Measurements from ENCODE around the gene KRTAP21-2.
"Not testable (repeated sequence)": the region's sequence is repeated elsewhere in the genome, so short reads cannot be mapped to it uniquely, and the experiment has no call there.

The KRTAP21-2 gene

DNA sequence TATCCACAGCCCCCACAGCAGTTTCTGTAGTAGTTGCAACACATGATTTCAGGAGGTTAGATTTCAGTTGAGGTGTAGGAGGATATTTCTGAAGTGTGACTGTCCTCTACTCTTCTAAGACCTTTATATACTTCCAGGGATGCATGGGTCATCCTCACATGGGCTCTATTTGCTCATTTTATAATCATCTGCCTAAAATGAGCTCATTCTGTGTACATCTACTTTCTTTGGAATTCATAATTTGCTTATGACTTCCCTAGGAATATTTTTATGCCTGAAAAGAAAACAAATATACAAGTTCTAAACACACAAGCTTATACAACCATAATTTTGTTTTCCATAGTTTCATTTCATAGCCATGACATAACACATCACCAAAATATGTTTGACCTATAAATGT is at the start of gene KRTAP21-2:
Gene KRTAP21-2 (minus strand): TSS at position 101 of the 400 bp plus-strand sequence. CDS start 57 bp downstream, at position 44.
- Mint-ChIP-seq H3K4me1 (no peaks in the 10 kb centered on the region), H3K27ac (no peak within 1 kb of the TSS), H3K9me3 (peaks cover 5% of the 10 kb centered on the region), H3K36me3 (no peaks in the 10 kb centered on the region), H3K27me3 (peaks cover 2% of the 10 kb centered on the region), H3K4me3 (no peak within 1 kb of the TSS)

DNA sequence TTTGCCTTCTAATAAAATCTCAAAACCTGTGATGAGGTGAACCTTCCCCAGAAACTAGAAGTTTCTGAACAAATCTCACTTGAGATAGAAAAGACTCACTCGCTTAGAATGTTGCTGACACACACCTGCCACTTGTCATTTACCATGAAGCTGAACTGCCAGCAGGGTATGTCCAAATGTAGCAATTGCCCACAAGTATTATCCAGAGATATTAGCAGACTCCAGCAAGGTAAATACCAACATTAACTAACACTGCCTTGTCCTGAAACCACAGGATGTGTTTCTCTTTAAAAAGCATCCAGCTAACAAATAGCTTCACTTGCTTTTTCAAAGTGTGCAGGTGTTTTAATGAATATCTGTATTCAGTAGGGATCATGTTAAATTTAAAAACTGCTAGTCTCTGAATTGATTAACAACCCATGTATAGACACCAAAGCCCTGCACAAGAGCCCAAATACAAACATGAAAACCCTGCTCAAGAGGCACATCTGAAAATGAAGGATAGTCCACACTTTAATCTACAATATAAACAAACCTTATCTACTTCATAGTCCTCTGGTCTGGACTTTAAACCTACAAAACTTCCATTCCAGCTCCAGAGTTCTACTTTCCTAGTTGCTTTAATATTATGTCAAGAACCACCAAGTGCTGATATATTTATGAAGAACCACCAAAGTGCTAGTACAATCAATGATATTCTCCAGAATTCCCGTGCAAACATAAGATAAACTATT is 46.7 kb upstream of the KRTAP21-2 start:
- Mint-ChIP-seq H3K4me3 (no peak overlapping the region), H3K36me3 (no peaks in the 10 kb centered on the region), H3K27ac (no peak overlapping the region), H3K27me3 (peaks cover 12% of the 10 kb centered on the region), H3K9me3 (no peaks in the 10 kb centered on the region), H3K4me1 (no peaks in the 10 kb centered on the region)

DNA sequence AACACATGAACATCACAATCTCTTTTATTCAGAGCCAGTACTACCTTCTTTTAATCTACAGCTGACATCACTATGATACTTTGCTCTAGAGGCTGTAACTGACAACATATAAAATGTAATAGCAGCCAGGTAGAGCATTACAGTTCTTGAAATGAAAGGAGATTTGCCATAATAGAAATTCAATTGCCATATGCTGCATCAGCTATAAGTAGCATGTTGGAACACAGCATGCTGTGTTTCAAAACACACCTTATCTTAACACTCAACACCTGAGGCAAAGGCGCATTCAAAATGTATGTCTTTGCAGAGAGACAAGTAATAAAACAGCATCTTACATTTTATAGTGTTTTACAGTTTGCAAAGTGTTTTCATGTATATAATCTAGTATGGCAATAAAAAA is 32.2 kb upstream of the KRTAP21-2 start:
- Mint-ChIP-seq H3K4me1 (no peaks in the 10 kb centered on the region), H3K4me3 (no peak overlapping the region), H3K36me3 (no peaks in the 10 kb centered on the region), H3K27me3 (peaks cover 7% of the 10 kb centered on the region), H3K27ac (no peak overlapping the region), H3K9me3 (no peaks in the 10 kb centered on the region)

DNA sequence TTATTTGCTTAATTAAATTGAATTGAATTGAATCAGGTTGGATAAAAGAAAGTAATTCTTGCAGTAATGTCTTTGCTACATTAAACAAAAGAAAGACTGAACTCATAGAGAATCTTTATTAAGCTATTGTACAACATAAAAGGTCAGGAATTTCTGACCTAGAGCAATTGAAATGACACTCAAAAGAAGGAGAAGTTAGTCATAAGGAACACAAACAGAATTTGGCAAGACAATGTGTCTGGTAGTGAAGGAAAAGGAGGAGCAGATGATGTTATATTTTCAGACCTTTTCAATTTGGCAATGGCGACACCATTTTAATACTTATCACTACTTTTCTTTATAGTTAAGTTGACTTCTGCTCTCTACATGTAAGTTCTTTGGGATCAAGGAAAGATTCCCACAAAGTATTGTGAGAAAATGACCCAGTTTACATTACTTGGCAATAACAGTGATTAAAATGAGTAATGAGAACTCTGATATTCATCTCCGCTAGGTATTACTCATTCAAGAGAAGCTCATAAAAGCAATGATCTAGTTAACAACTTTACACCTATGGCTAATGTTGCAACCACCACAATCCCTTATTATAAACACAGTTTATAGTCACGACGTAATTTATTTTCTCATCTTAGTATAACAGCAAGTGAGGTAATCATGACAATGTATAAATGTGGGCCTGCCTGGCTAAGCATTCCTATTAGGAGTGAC is 22.8 kb upstream of the KRTAP21-2 start:
- H3K4me1 Mint-ChIP-seq: no peaks in the 10 kb centered on the region
- peaks cover 2% of the 10 kb centered on the region for H3K36me3 Mint-ChIP-seq
- H3K4me3 Mint-ChIP-seq: no peak overlapping the region
- peaks cover 6% of the 10 kb centered on the region for H3K27me3 Mint-ChIP-seq
- H3K27ac Mint-ChIP-seq: no peak overlapping the region
- no peaks in the 10 kb centered on the region for H3K9me3 Mint-ChIP-seq

DNA sequence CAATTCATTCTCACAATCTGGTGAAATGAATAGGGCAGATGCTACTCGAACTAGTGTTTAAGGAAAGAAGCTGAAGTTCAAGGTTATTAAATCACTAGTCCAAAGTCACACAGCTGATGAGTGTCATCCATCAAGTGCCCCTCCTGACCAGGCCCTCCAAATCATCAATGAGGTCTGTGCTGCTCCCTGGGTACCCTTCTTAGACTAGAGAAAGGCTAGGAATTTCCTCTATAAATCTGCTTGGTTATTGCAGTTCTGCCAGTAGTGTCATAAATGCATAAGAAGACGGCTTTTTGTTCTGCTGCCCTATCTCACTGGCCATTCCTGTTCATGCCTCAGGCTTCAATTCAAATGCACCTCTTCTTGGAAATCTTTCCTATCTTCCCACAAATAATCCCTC is 13.7 kb upstream of the KRTAP21-2 start:
- Mint-ChIP-seq H3K4me3 (no peak overlapping the region), H3K27ac (no peak overlapping the region), H3K4me1 (no peaks in the 10 kb centered on the region), H3K27me3 (peaks cover 4% of the 10 kb centered on the region), H3K9me3 (peaks cover 5% of the 10 kb centered on the region), H3K36me3 (no peaks in the 10 kb centered on the region)

DNA sequence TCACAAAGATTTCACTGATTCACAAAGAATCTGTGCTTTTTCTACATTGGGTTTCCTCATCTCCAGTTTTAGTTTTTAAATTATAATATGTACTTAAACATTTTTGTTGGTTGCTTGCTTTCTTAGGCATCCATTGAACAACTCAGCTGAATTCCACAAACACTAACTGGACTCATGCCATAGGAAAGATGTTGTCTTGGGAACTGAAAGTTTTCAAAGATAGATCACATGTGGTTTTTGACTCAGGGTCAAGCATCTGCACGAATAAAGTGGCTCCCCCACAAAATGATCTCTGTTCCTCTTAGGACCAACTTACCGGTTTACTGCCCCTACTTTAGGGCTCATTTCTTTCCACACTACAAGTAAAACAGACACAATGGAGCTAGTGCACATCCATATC is 11.2 kb upstream of the KRTAP21-2 start:
- Mint-ChIP-seq H3K4me3 (no peak overlapping the region), H3K4me1 (no peaks in the 10 kb centered on the region), H3K36me3 (no peaks in the 10 kb centered on the region), H3K9me3 (peaks cover 5% of the 10 kb centered on the region), H3K27ac (no peak overlapping the region), H3K27me3 (peaks cover 4% of the 10 kb centered on the region)

DNA sequence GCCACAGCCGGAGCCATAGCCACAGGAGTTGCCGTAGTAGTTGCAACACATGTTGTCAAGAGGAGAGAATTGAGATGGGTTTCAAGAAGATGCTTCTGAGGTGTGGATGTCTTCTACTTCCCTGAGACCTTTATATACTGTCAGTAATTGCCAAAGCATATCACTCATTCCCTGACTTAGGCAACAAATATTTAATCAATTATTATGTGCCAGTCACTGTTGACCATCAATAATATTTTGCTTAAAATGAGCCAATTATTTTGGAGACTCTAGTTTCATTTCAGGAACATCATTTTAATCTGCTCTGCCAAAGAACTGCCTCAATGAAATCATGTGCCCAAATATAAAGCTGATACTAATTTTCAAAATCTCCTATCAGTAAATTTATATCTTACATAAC is 8.3 kb upstream of the KRTAP21-2 start, which contains the start of gene KRTAP21-1:
Gene KRTAP21-1 (minus strand): TSS at position 101 of the 400 bp plus-strand sequence. CDS start 50 bp downstream, at position 51.
- H3K4me1 Mint-ChIP-seq, H3K9me3 Mint-ChIP-seq, H3K36me3 Mint-ChIP-seq, H3K27me3 Mint-ChIP-seq, H3K27ac Mint-ChIP-seq, H3K4me3 Mint-ChIP-seq: not testable (repeated sequence)

DNA sequence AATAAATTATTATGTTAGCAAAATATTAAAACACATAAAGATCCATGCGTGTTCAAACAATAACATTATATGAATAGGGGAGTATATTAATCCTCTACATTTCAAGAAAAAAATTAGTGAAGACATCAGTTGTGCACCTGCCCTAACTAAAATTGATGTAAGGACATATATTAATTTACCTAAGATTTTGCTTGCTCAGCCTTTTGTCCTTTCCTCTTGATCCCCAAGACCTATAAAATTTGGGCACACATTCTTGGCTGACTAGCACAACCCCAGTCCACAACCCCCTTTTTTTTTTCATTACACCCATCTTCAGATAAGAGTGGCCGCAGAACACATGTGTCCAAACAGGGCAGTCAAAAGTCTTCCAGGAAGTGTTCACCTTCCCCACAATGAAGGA is 6.6 kb downstream of the KRTAP21-2 start:
- H3K9me3 Mint-ChIP-seq: no peaks in the 10 kb centered on the region
- H3K4me3 Mint-ChIP-seq: no peak overlapping the region
- H3K36me3 Mint-ChIP-seq: no peaks in the 10 kb centered on the region
- H3K27ac Mint-ChIP-seq: no peak overlapping the region
- H3K27me3 Mint-ChIP-seq: peaks cover 4% of the 10 kb centered on the region
- H3K4me1 Mint-ChIP-seq: no peaks in the 10 kb centered on the region

DNA sequence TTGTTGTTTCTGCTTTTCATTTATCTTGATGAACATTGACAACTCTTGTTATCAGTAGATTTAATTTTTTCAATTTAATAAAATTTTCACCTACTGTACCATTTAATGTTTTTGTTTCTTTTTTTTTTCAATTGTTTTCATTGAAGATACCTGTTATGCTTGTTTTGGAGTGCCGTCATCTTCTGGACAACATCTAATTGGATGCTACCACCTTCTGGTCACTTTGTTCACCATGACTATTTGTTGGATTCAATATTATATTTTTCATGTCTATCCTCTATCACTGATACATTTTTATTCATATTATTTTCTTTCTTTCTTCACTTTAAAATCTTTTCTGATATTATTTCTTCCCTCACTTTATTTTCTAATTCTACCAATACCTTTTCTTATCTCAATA is 14.0 kb downstream of the KRTAP21-2 start:
- H3K27ac Mint-ChIP-seq: no peak overlapping the region
- H3K36me3 Mint-ChIP-seq: no peaks in the 10 kb centered on the region
- no peaks in the 10 kb centered on the region for H3K4me1 Mint-ChIP-seq
- no peaks in the 10 kb centered on the region for H3K9me3 Mint-ChIP-seq
- H3K27me3 Mint-ChIP-seq: peaks cover 6% of the 10 kb centered on the region
- H3K4me3 Mint-ChIP-seq: no peak overlapping the region

DNA sequence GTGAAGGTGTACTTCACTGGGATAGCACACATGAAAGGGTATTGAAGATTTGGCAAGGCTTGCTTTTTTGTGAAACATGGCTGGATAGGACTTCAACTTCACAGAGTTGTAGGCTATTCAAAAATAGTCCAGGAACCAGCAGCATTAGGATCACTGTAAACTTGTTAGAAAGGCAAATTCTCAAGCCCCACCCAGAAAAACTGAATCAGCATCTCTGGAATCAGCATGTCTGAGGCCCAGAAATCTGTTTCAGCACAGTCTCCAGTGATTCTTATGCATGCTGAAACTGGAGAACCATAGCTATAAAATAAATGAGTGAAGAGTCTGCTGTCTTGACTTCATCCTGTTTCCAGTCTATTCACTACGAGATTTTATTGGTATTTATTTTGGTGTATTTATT is 20.3 kb downstream of the KRTAP21-2 start:
- Mint-ChIP-seq H3K27ac (no peak overlapping the region), H3K4me3 (no peak overlapping the region), H3K9me3 (peaks cover 7% of the 10 kb centered on the region), H3K27me3 (peaks cover 7% of the 10 kb centered on the region), H3K36me3 (no peaks in the 10 kb centered on the region), H3K4me1 (no peaks in the 10 kb centered on the region)

DNA sequence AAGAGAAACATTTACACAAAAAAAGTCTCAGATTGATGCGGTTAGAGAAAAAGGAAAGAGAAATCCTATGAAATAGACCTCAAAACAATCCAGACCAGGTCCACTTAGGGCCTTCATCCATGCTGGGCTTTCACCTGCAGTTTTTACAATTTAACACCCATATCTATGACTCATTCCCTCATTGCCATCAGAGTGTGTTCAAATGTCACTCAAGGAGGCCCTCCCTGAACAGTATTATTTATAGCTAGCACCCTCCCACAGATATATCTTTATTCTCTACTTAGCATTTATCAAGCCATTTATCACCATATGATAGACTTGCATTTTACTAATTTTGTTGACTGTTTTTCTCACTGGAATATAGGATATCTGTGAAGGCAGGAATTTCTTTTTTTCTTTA is 27.7 kb downstream of the KRTAP21-2 start:
- Mint-ChIP-seq H3K36me3 (no peaks in the 10 kb centered on the region), H3K27ac (peak overlapping the region; percentile 97), H3K27me3 (peaks cover 7% of the 10 kb centered on the region), H3K4me3 (peak overlapping the region; percentile 9), H3K9me3 (no peaks in the 10 kb centered on the region), H3K4me1 (peaks cover 32% of the 10 kb centered on the region)

DNA sequence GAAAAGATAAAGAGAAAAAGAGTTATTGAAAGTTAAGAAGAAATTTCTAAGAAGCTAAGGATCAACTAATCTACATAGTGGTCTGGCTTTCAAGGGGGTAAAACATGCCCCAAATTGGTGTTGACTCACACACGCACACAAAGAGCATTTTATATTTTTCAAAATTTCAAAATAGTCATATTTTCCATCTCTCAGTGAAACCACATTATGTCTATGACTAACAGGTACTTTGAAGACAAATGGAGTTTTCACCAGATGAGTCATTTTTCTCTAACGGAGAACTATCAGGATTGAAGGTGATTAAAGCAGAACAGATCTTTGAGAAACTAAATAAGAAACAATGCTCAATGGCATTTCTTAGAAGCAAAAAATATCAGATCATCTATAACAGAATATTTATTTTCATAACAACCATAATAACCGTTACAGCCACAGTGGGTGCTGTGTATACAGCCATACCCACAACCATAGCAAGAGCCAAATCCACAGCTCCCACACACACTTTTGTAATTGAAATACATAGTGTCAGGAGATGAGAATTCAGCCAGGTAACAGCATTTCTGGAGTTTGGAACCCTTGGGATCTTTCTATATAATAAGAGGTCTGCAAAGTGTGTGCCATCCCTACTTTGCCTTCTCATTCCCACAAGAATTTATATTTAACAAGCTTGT is 28.7 kb downstream of the KRTAP21-2 start, which contains the start of gene KRTAP21-3:
Gene KRTAP21-3 (minus strand): TSS at position 539 of the 671 bp plus-strand sequence. CDS start 18 bp downstream, at position 521.
- H3K27me3 Mint-ChIP-seq: peaks cover 2% of the 10 kb centered on the region
- H3K27ac Mint-ChIP-seq: peak within 1 kb of the TSS; percentile 97
- H3K4me3 Mint-ChIP-seq: peak within 1 kb of the TSS; percentile 61

DNA sequence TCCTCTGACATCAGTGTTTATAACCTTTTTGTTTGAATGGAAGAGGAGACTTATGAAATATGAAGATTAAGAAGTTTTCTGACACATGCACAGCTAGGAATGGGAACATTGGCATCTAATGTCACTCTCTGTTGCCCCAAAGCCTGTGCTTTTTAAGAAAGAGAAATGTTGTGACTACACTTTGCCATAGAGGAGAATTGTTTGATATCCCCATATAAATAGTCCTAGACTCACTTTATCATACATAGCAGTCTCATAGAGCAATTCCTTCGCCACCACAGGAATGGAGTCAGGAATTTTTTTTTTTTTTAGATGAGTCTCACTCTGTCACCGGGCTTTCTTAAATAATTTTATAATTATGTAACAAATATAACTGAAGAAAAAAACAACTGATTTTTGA is 30.0 kb downstream of the KRTAP21-2 start:
- no peak overlapping the region for H3K4me3 Mint-ChIP-seq
- H3K27ac Mint-ChIP-seq: peak overlapping the region; percentile 97
- H3K9me3 Mint-ChIP-seq: peaks cover 13% of the 10 kb centered on the region
- H3K36me3 Mint-ChIP-seq: no peaks in the 10 kb centered on the region
- H3K4me1 Mint-ChIP-seq: peaks cover 39% of the 10 kb centered on the region
- no peaks in the 10 kb centered on the region for H3K27me3 Mint-ChIP-seq

More for the DNA sequence above, 28.7 kb downstream of the KRTAP21-2 start, which contains the start of gene KRTAP21-3:
- Mint-ChIP-seq H3K9me3 (peaks cover 6% of the 10 kb centered on the region), H3K4me1 (peaks cover 39% of the 10 kb centered on the region), H3K36me3 (no peaks in the 10 kb centered on the region)

DNA sequence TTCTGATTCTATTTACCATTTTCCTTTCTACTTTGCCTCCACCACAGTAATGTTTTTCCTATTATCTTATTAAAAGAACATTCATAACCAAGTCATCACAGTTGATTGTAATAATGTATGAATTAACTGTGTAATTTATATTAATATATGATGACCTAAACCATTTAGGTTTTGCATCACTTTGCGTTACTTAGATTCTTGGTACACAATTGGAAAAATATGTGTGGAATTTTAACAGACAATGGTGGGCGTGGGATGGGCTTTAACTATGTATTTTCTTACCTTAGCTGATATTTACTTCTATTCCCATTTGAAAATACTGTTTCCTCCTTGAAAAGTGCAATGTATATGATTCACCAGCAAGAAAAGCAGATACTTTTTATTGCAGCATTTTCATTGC is 32.1 kb downstream of the KRTAP21-2 start:
- Mint-ChIP-seq H3K9me3 (peaks cover 24% of the 10 kb centered on the region), H3K4me1 (peaks cover 54% of the 10 kb centered on the region), H3K36me3 (peaks cover 2% of the 10 kb centered on the region), H3K27me3 (no peaks in the 10 kb centered on the region), H3K4me3 (no peak overlapping the region), H3K27ac (peak overlapping the region; percentile 51)

DNA sequence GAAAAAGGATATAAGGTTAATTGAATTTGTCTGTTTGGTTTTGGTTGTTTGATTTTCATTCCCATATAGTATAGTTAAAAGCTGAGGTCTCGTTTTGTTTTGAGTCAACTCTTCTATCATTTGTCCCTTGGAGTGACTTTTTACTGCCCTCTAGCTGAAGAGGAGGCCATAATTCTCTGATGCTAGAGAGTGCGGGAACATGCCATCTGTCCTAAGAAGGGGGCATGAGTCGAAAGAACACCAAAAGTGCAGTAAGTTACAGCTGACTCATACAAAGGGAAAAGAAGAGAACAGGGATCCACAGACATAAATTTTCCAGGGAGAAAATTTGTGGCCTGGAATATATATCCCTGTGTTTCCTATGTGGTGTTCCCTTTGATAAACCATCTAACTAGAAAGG is 32.6 kb downstream of the KRTAP21-2 start:
- no peak overlapping the region for H3K27ac Mint-ChIP-seq
- H3K36me3 Mint-ChIP-seq: peaks cover 2% of the 10 kb centered on the region
- H3K4me1 Mint-ChIP-seq: peaks cover 52% of the 10 kb centered on the region
- H3K27me3 Mint-ChIP-seq: no peaks in the 10 kb centered on the region
- no peak overlapping the region for H3K4me3 Mint-ChIP-seq
- peaks cover 24% of the 10 kb centered on the region for H3K9me3 Mint-ChIP-seq

DNA sequence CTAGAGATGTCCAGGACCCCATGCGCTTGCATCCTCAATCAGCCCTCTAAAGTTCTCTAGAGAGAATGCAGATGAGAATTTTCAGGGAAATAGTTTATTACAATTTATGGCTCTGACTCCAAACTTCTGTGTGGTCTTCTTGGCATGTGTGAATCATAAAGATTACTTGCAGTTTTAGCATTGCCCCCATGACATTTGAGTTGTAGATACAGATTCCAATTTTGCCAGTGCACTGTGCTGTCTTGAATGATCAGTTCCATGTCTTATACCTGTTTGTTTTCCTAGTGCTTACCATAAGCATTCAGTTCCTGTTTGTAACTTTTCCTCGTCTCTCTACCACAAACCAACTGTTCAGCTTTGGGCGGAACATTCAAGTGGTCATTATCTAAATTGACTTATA is 33.3 kb downstream of the KRTAP21-2 start:
- no peaks in the 10 kb centered on the region for H3K27me3 Mint-ChIP-seq
- peaks cover 24% of the 10 kb centered on the region for H3K9me3 Mint-ChIP-seq
- H3K27ac Mint-ChIP-seq: peak overlapping the region; percentile 76
- H3K36me3 Mint-ChIP-seq: peaks cover 2% of the 10 kb centered on the region
- H3K4me1 Mint-ChIP-seq: peaks cover 45% of the 10 kb centered on the region
- no peak overlapping the region for H3K4me3 Mint-ChIP-seq

All from activated naive CD4-positive, alpha-beta T cell treated with anti-CD3 and anti-CD28 coated beads, Interleukin-2, amount 50 U/mL, for 24 hours (primary cell).